Measurements from ENCODE around the gene AQP2. TPM values are rescaled to one million over a fixed set of nuclear protein-coding genes. Genes with fewer than 3 reads are reported as not detected.

Gene AQP2
- total and polyA plus RNA-seq, 2 of the 13 experiments (the other 11 are each of a cell fraction or from before 2014, with no cell fraction given): not detected

GRCh38 chr12:49973361-49973830 lies 22.9 kb downstream of the AQP2 start (continued):
- no peak for TF ChIP-seq FOXK1 (CRISPR knock-in tag; IDR thresholded peaks at IDR 0.05; ENCODE audit: borderline replicate concordance, low read depth)
- no peak for TF ChIP-seq ZNF513 (CRISPR knock-in tag; conservative IDR thresholded peaks at IDR 0.05)
- no peak for TF ChIP-seq CENPX (CRISPR knock-in tag; IDR thresholded peaks at IDR 0.05)
- TF ChIP-seq ZNF274 (CRISPR knock-in tag; IDR thresholded peaks at IDR 0.05): no peak
- TF ChIP-seq ZKSCAN8 (CRISPR knock-in tag; IDR thresholded peaks at IDR 0.05; ENCODE audit: borderline replicate concordance): no peak
- TF ChIP-seq ZNF275 (CRISPR knock-in tag; IDR thresholded peaks at IDR 0.05; ENCODE audit: borderline replicate concordance): no peak
- TF ChIP-seq ZHX1 (CRISPR knock-in tag; IDR thresholded peaks at IDR 0.05; ENCODE audit: low read depth): peak; percentile 58; the same call in 1 of the 2 replicates
- 0 out of 2 replicates have a peak, but pooled peaks have one; percentile 13 for TF ChIP-seq CHCHD3 (CRISPR knock-in tag; IDR thresholded peaks at IDR 0.05)
- no peak for TF ChIP-seq ZBTB1 (CRISPR knock-in tag; IDR thresholded peaks at IDR 0.05; ENCODE audit: borderline replicate concordance)
- TF ChIP-seq TCF7L2 (IDR thresholded peaks at IDR 0.05; ENCODE audit: low read depth, low read length): no peak
- no peak for TF ChIP-seq NCOA2 (CRISPR knock-in tag; IDR thresholded peaks at IDR 0.05)
- no peak for TF ChIP-seq ZNF333 (CRISPR knock-in tag; IDR thresholded peaks at IDR 0.05; ENCODE audit: borderline replicate concordance)
- peak; percentile 38; the same call in 1 of the 2 replicates for TF ChIP-seq ATF7-NPFF (CRISPR knock-in tag; IDR thresholded peaks at IDR 0.05; ENCODE audit: low read depth)
- TF ChIP-seq SOX5 (CRISPR knock-in tag; IDR thresholded peaks at IDR 0.05; ENCODE audit: borderline replicate concordance): no peak
- TF ChIP-seq ZNF331 (CRISPR knock-in tag; IDR thresholded peaks at IDR 0.05): no peak
- TF ChIP-seq ZNF629 (CRISPR knock-in tag; conservative IDR thresholded peaks at IDR 0.05): peak; percentile 62
- no peak for TF ChIP-seq EP300 (IDR thresholded peaks at IDR 0.05; ENCODE audit: low read depth in 2 of 2, low read length in 2 of 2)
- no peak for TF ChIP-seq EP300 (CRISPR knock-in tag; IDR thresholded peaks at IDR 0.05; ENCODE audit: borderline replicate concordance)
- TF ChIP-seq ZBTB39 (CRISPR knock-in tag; IDR thresholded peaks at IDR 0.05): no peak

All from HepG2 (cell line).